G401 (cell line): Measurements from ENCODE around the gene TBC1D22B. TPM values are rescaled to one million over a fixed set of nuclear protein-coding genes. Genes with fewer than 3 reads are reported as not detected.
"Not testable (repeated sequence)": the region's sequence is repeated elsewhere in the genome, so short reads cannot be mapped to it uniquely, and the experiment has no call there.

ENCODE experiments used
- DNase-seq: peaks from one replicate; pipeline ENCODE4 v3.0.0-alpha.2; 2015; ENCODE audit warnings: low spot score
- in situ Hi-C: cut with HindIII; loops from 2 replicates; pipeline ENCODE4 v1.10.0; 2016; ENCODE audit warnings: low sequenced_read_pairs, mixed read lengths
- total RNA-seq: library from RNA; depleted of rRNA; stranded (reverse); fragments of >200 nt; shearing (Covaris generic); gene quantifications from 2 replicates; pipeline ENCODE4 v1.2.3, GENCODE V29; 2014

The TBC1D22B gene
- total RNA-seq, 1 experiment from 2014 or later, result 12.0 TPM

GRCh38 chr6:37314487-37315156 is 57.0 kb downstream of the TBC1D22B start:
- no peak for DNase-seq
- in situ Hi-C loops, result no loop called here

- no peak for DNase-seq
- in situ Hi-C loops, result no loop called here
These were observed 57.6 kb downstream of the TBC1D22B start for GRCh38 chr6:37315157-37315515.

GRCh38 chr6:37316071-37316470 is 58.5 kb downstream of the TBC1D22B start:
- in situ Hi-C loops, result no loop called here
- peak; percentile 91 for DNase-seq

GRCh38 chr6:37317312-37318038 is 59.9 kb downstream of the TBC1D22B start:
- DNase-seq, result no peak
- in situ Hi-C loops, result no loop called here

GRCh38 chr6:37319156-37319555 is 61.6 kb downstream of the TBC1D22B start:
- DNase-seq, result no peak
- in situ Hi-C loops, result no loop called here

GRCh38 chr6:37319856-37320480 is 62.4 kb downstream of the TBC1D22B start:
- DNase-seq, result no peak
- in situ Hi-C loops, result no loop called here

- peak; percentile 33 for DNase-seq
- in situ Hi-C loops, result no loop called here
These were observed 63.1 kb downstream of the TBC1D22B start for GRCh38 chr6:37320646-37321045.

GRCh38 chr6:37321101-37321500 is 63.5 kb downstream of the TBC1D22B start:
- DNase-seq, result no peak
- in situ Hi-C loops, result no loop called here

GRCh38 chr6:37321516-37322415 is 64.2 kb downstream of the TBC1D22B start:
- in situ Hi-C loops, result no loop called here
- peak; percentile 82 for DNase-seq

GRCh38 chr6:37323580-37323979 is 66.0 kb downstream of the TBC1D22B start:
- peak; percentile 27 for DNase-seq
- in situ Hi-C loops, result no loop called here

GRCh38 chr6:37324131-37325033 is 66.8 kb downstream of the TBC1D22B start:
- in situ Hi-C loops, result no loop called here
- peak; percentile 53 for DNase-seq

- in situ Hi-C loops, DNase-seq: not testable (repeated sequence)
These were observed 72.8 kb downstream of the TBC1D22B start for GRCh38 chr6:37330345-37330744.

- in situ Hi-C loops, result no loop called here
These were observed 73.5 kb downstream of the TBC1D22B start for GRCh38 chr6:37331047-37331446.

GRCh38 chr6:37332894-37333293 is 75.3 kb downstream of the TBC1D22B start:
- no peak for DNase-seq
- in situ Hi-C loops, result no loop called here

More at GRCh38 chr6:37331047-37331446, 73.5 kb downstream of the TBC1D22B start:
- DNase-seq, result no peak

GRCh38 chr6:37334047-37334446 is 76.5 kb downstream of the TBC1D22B start:
- in situ Hi-C loops, result no loop called here
- no peak for DNase-seq

GRCh38 chr6:37338317-37338716 is 80.7 kb downstream of the TBC1D22B start:
- in situ Hi-C loops, DNase-seq: not testable (repeated sequence)

GRCh38 chr6:37338745-37339255 is 81.2 kb downstream of the TBC1D22B start:
- no peak for DNase-seq
- in situ Hi-C loops, result no loop called here
